ENCODE results near the gene NINJ2.

GRCh38 chr12:597926-598568 lies 65.2 kb downstream of the NINJ2 start:
- TF ChIP-seq CTCF (IDR thresholded peaks at IDR 0.05) (no peak), FOXM1 (IDR thresholded peaks at IDR 0.05; ENCODE audit: low read depth) (no peak), EP300 (IDR thresholded peaks at IDR 0.05; ENCODE audit: borderline replicate concordance in 1 of 2, low read depth in 1 of 2, low read length in 1 of 2) (no peak), NRF1 (IDR thresholded peaks at IDR 0.05; ENCODE audit: low read depth, low read length) (no peak), ZBTB33 (IDR thresholded peaks at IDR 0.05; ENCODE audit: borderline replicate concordance, low read depth) (no peak), SIN3A (IDR thresholded peaks at IDR 0.05; ENCODE audit: borderline replicate concordance, low read depth, low read length) (no peak), REST (IDR thresholded peaks at IDR 0.05; ENCODE audit: low read depth, low read length) (no peak), FOXJ3 (CRISPR knock-in tag; IDR thresholded peaks at IDR 0.05) (no peak), RCOR1 (IDR thresholded peaks at IDR 0.05; ENCODE audit: low read length) (no peak), CHD2 (IDR thresholded peaks at IDR 0.05; ENCODE audit: low read length, partially characterized antibody) (no peak)
